SU-DHL-6 (cell line): ENCODE results near the gene CCDC28A.

Experiments used
- H2AFZ ChIP-seq: fragments of 200-600 bp; sonication (generic); 2 replicates; pipeline ENCODE4 v1.6.1; 2014; ENCODE audit warnings: low read depth, mild to moderate bottlenecking, moderate library complexity, mixed read lengths, antibody characterized with exemption, low read length; ENCODE audit not compliant: severe bottlenecking
- H3F3A ChIP-seq: fragments of 200-600 bp; shearing (Covaris generic); 2 replicates; pipeline ENCODE4 v1.6.0; 2016; ENCODE audit warnings: antibody characterized with exemption, mild to moderate bottlenecking; ENCODE audit not compliant: insufficient read depth
- H3K27ac ChIP-seq: fragments of 200-600 bp; sonication (generic); 2 replicates; pipeline ENCODE4 v1.5.1; 2016; ENCODE audit warnings: low read depth, mild to moderate bottlenecking, low read length, moderate library complexity, mixed read lengths
- H3K27me3 ChIP-seq: fragments of 200-600 bp; sonication (generic), shearing (Covaris generic); 2 replicates; pipeline ENCODE4 v1.6.0; 2014; ENCODE audit warnings: mild to moderate bottlenecking, low read length
- H3K36me3 ChIP-seq: fragments of 200-600 bp; sonication (generic); 2 replicates; pipeline ENCODE4 v1.6.1; 2014; ENCODE audit warnings: mild to moderate bottlenecking, low read length, mixed read lengths
- H3K4me2 ChIP-seq: fragments of 300-600, 200-600 bp; shearing (Covaris generic), sonication (generic); 2 replicates; pipeline ENCODE4 v1.6.0; 2014; ENCODE audit warnings: low read length, low read depth, mild to moderate bottlenecking; ENCODE audit not compliant: poor library complexity, severe bottlenecking
- H3K4me3 ChIP-seq: fragments of 200-600 bp; sonication (generic); 2 replicates; pipeline ENCODE4 v1.5.1; 2014; ENCODE audit warnings: antibody characterized with exemption, low read length, mild to moderate bottlenecking, mixed read lengths; ENCODE audit not compliant: insufficient read depth, poor library complexity, severe bottlenecking
- H3K79me2 ChIP-seq: fragments of 200-600 bp; sonication (generic); 2 replicates; pipeline ENCODE4 v1.6.1; 2014; ENCODE audit warnings: mild to moderate bottlenecking, low read length, moderate library complexity; ENCODE audit not compliant: insufficient read depth
- H3K9ac ChIP-seq: fragments of 200-600 bp; sonication (generic); 2 replicates; pipeline ENCODE4 v1.7.0; 2014; ENCODE audit warnings: mild to moderate bottlenecking, low read length
- H3K9me2 ChIP-seq: fragments of 200-600 bp; sonication (generic); replicated peaks from 2 replicates; pipeline ENCODE4 v1.6.1; 2014; ENCODE audit warnings: low read length; ENCODE audit not compliant: insufficient read depth
- H3K9me3 ChIP-seq: fragments of 200-600 bp; sonication (generic); 2 replicates; pipeline ENCODE4 v1.6.1; 2014; ENCODE audit warnings: low read length, mixed read lengths; ENCODE audit not compliant: insufficient read depth
- H4K20me1 ChIP-seq: fragments of 200-600 bp; sonication (generic); 2 replicates; pipeline ENCODE4 v1.6.1; 2014; ENCODE audit warnings: low read depth, mild to moderate bottlenecking, antibody characterized with exemption, low read length, moderate library complexity, mixed read lengths
- CTCF ChIP-seq: fragments of 200-600 bp; sonication (generic); IDR thresholded peaks from one replicate; pipeline ENCODE4 v1.5.1; 2017; ENCODE audit warnings: antibody characterized with exemption, mild to moderate bottlenecking, low read length, moderate library complexity; ENCODE audit not compliant: insufficient read depth, poor library complexity, severe bottlenecking
- EZH2phosphoT487 ChIP-seq: fragments of 200-600 bp; sonication (generic), shearing (Covaris generic); conservative IDR thresholded peaks from 2 replicates; pipeline ENCODE4 v1.6.1; 2018; ENCODE audit warnings: mild to moderate bottlenecking, antibody characterized with exemption, low read length, moderate library complexity, mixed read lengths

Gene CCDC28A

DNA sequence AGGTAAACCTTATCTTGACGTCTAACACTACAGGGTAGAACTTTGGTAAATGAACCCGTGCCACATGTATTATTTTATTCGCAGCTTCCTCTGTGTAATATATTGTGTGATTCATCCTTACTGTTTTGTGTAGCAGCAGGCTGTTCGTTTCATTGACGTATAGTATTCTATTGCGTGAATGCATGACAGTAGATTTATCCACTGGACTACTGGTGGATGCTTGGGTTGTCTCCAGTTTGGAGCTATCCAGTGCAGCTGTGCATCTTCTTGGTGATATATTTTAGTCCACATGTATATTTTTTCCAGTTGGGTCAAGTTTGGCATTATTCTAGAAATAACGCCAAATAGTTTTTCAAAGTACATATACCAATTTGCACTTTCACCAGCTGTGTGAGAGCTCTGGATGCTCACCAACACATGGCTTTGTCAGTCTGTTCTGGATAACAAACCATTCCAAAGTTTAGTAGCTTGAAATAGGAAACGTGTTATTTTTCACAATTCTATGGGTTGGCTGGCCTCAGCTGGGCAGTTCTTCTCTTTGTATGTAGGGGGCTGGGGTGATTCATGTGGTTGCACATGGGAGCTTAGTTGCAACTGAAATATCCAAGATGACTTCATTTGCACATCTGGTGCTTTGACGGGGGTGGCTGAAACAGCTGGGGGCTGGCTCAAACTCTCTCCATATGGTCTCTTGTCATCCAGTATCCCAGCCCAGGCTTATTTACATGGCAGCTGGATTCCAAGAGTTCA is 31.6 kb downstream of the CCDC28A start:
- Histone ChIP-seq H3K27ac (no peak overlapping the region), H3F3A (no peaks in the 10 kb centered on the region), H4K20me1 (no peaks in the 10 kb centered on the region), H2AFZ (no peak overlapping the region), H3K4me2 (no peak overlapping the region), H3K79me2 (no peaks in the 10 kb centered on the region), H3K9ac (no peak overlapping the region), H3K4me3 (no peak overlapping the region), H3K9me3 (no peaks in the 10 kb centered on the region), H3K27me3 (no peaks in the 10 kb centered on the region), H3K9me2 (no peaks in the 10 kb centered on the region), H3K36me3 (no peaks in the 10 kb centered on the region)
- no peak for TF ChIP-seq EZH2phosphoT487
- no peak for TF ChIP-seq CTCF

DNA sequence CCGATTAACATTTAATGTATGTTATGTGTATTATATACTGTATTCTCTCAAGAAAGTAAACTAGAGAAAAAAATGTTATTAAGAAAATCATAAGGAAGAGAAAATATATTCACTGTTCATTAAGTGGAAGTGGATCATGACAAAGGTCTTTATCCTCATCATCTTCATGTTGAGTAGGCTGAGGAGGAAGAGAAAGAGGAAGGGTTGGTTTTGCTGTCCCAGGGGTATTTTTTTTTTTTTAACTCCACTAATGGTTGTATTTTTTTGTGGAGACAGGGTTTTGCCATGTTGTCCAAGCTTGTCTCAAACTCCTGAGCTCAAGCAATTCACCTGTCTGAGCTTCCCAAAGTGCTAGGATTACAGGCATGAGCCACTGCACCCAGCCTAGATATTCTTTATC is 33.3 kb downstream of the CCDC28A start:
- Histone ChIP-seq H3K27ac (no peak overlapping the region), H3F3A (no peaks in the 10 kb centered on the region), H3K9me3 (no peaks in the 10 kb centered on the region), H3K4me3 (no peak overlapping the region), H2AFZ (no peak overlapping the region), H3K27me3 (no peaks in the 10 kb centered on the region), H3K9me2 (no peaks in the 10 kb centered on the region), H3K9ac (no peak overlapping the region), H3K79me2 (no peaks in the 10 kb centered on the region), H4K20me1 (no peaks in the 10 kb centered on the region), H3K4me2 (no peak overlapping the region), H3K36me3 (no peaks in the 10 kb centered on the region)
- TF ChIP-seq EZH2phosphoT487: no peak
- TF ChIP-seq CTCF: no peak

DNA sequence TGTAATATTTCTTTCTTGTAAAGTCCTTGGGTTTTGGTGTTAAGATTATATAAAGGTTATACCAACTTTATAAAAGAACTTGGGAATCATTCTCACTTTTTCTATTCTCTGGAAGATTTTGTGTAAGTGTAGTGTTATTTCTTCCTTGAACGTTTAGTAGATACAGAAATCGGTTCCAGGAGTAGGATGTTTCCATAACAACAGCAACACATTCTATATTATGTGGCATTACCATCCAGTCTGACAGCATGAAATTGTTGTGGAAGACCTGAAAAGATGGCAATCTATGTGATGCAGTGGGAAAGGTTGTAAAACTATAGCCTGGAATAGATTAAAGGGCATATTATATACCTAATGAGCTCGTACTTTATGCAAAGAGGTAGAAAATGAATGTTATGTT is 36.1 kb downstream of the CCDC28A start:
- Histone ChIP-seq H3F3A (no peaks in the 10 kb centered on the region), H3K4me2 (no peak overlapping the region), H3K27me3 (no peaks in the 10 kb centered on the region), H4K20me1 (no peaks in the 10 kb centered on the region), H3K9me2 (no peaks in the 10 kb centered on the region), H3K4me3 (no peak overlapping the region), H2AFZ (no peak overlapping the region), H3K36me3 (no peaks in the 10 kb centered on the region), H3K27ac (no peak overlapping the region), H3K79me2 (no peaks in the 10 kb centered on the region), H3K9me3 (no peaks in the 10 kb centered on the region), H3K9ac (no peak overlapping the region)
- TF ChIP-seq CTCF: no peak
